ENCODE data around the gene PLPPR1. TPM values are rescaled to one million over a fixed set of nuclear protein-coding genes. Genes with fewer than 3 reads are reported as not detected.

Gene PLPPR1
- total RNA-seq, 2 experiments from 2014 or later, result not detected

- ATAC-seq (no peak), DNase-seq (no peak)
- no peaks in the 10 kb centered on the region for H3K9me3 Mint-ChIP-seq
- ChIA-PET CTCF (no interaction called here), POLR2A (no interaction called here)
- intact Hi-C loops (cut with micrococcal nuclease), result no loop called here
- no peak overlapping the region for H3K4me3 Mint-ChIP-seq
- H3K36me3 Mint-ChIP-seq (ENCODE audit: low read depth), result no peaks in the 10 kb centered on the region
- H3K4me1 Mint-ChIP-seq (ENCODE audit: low read depth), result no peaks in the 10 kb centered on the region
- no peak for TF ChIP-seq CTCF (IDR thresholded peaks at IDR 0.05)
- no peak overlapping the region for H3K27ac Mint-ChIP-seq
- peaks cover 29% of the 10 kb centered on the region for H3K27me3 Mint-ChIP-seq
Observed at GRCh38 chr9:101025940-101026339, 2.6 kb upstream of the PLPPR1 start.

- Mint-ChIP-seq H3K4me1 (ENCODE audit: low read depth) (no peaks in the 10 kb centered on the region), H3K9me3 (no peaks in the 10 kb centered on the region), H3K36me3 (ENCODE audit: low read depth) (no peaks in the 10 kb centered on the region), H3K27me3 (peaks cover 33% of the 10 kb centered on the region), H3K4me3 (no peak overlapping the region), H3K27ac (no peak overlapping the region)
- ATAC-seq, result no peak
- ChIA-PET POLR2A (no interaction called here), CTCF (no interaction called here)
- TF ChIP-seq CTCF (IDR thresholded peaks at IDR 0.05), result no peak
- DNase-seq, result no peak
- intact Hi-C loops (cut with micrococcal nuclease), result no loop called here
Observed at GRCh38 chr9:101026824-101027223, 1.7 kb upstream of the PLPPR1 start.

- ATAC-seq (no peak), DNase-seq (no peak)
- ChIA-PET POLR2A (no interaction called here), CTCF (no interaction called here)
- Mint-ChIP-seq H3K9me3 (no peaks in the 10 kb centered on the region), H3K4me1 (ENCODE audit: low read depth) (no peaks in the 10 kb centered on the region), H3K4me3 (no peak overlapping the region), H3K36me3 (ENCODE audit: low read depth) (no peaks in the 10 kb centered on the region), H3K27ac (no peak overlapping the region), H3K27me3 (peaks cover 36% of the 10 kb centered on the region)
- intact Hi-C loops (cut with micrococcal nuclease), result no loop called here
- no peak for TF ChIP-seq CTCF (IDR thresholded peaks at IDR 0.05)
Observed at GRCh38 chr9:101027236-101027635, 1.3 kb upstream of the PLPPR1 start.

GRCh38 chr9:101027733-101028345 lies 688 bp upstream of the PLPPR1 start:
- Mint-ChIP-seq H3K4me1 (ENCODE audit: low read depth) (no peaks in the 10 kb centered on the region), H3K36me3 (ENCODE audit: low read depth) (no peaks in the 10 kb centered on the region), H3K4me3 (no peak overlapping the region), H3K9me3 (no peaks in the 10 kb centered on the region), H3K27ac (no peak overlapping the region), H3K27me3 (peaks cover 36% of the 10 kb centered on the region)
- TF ChIP-seq CTCF (IDR thresholded peaks at IDR 0.05), result no peak
- DNase-seq (no peak), ATAC-seq (no peak)
- CTCF ChIA-PET, result no interaction called here
- POLR2A ChIA-PET, result no interaction called here
- intact Hi-C loops (cut with micrococcal nuclease), result no loop called here

GRCh38 chr9:101029315-101030085 lies 973 bp downstream of the PLPPR1 start:
- peaks cover 36% of the 10 kb centered on the region for H3K27me3 Mint-ChIP-seq
- CTCF ChIA-PET, result no interaction called here
- H3K27ac Mint-ChIP-seq, result no peak overlapping the region
- H3K9me3 Mint-ChIP-seq, result no peaks in the 10 kb centered on the region
- DNase-seq (no peak), ATAC-seq (no peak)
- POLR2A ChIA-PET, result no interaction called here
- no peaks in the 10 kb centered on the region for H3K36me3 Mint-ChIP-seq (ENCODE audit: low read depth)
- TF ChIP-seq CTCF (IDR thresholded peaks at IDR 0.05), result no peak
- intact Hi-C loops (cut with micrococcal nuclease), result no loop called here
- no peak overlapping the region for H3K4me3 Mint-ChIP-seq
- no peaks in the 10 kb centered on the region for H3K4me1 Mint-ChIP-seq (ENCODE audit: low read depth)

Data from activated CD8-positive, alpha-beta T cell treated with anti-CD3 and anti-CD28 coated beads for 36 hours (primary cell).